Measurements from ENCODE around the gene CFAP46.
A peak's percentile ranks its signal among the peaks of the same experiment; 100 is the strongest.
"Not testable (repeated sequence)": the region's sequence is repeated elsewhere in the genome, so short reads cannot be mapped to it uniquely, and the experiment has no call there.

The CFAP46 gene

GRCh38 chr10:132840698-132841614 is 101.4 kb downstream of the CFAP46 start:
- DNase-seq, result no peak

DNA sequence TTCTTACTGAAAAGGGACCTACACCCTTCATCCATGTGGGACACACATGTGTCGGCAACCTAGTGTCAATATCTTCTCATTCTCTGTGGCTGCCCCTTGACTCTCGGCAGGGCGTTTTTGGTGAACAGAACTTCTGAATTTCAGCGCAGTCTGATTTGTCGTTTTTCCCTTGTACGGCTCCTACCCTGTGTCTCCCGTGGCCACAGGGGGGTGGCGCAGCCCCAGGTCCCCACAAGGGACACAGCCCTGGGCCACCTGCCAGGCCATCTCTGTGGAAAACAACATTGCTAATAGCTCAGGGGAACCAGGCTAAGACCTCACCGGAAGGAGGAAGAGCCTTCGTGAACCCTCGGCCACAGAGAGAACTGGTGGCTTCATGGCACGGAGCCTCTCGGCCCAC is 103.3 kb downstream of the CFAP46 start:
- no peak for DNase-seq

DNA sequence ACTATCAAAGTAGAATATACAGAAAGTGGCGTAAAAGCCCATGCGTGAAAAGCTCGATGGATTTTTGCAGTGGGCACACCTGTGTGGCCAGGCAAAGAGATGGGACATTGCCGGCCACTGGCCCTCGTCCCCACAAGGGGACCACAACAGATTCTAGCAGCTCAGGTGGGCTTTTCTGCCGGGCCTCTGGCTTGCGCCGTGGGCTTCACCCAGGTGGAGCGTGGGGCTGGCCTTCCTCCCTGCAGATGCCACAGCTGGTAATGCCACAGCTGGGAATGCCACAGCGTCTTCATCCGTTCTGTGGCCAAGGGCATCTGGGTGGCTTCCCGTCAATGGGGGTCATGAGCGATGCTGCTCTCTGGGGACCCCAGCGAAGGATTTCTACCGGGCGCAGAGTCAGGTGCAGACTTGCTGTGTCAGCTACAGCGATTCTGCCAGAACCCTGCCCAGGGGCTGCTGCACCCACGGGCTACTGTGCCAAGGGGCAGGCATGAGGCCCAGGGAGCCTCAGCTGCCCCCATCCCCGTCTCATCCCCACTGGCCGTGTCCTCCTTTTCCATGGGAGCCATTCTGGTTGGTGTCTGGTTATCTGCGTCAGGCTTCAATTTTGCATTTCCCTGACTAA is 103.9 kb downstream of the CFAP46 start:
- no peak for DNase-seq

- DNase-seq, result no peak
Observed at GRCh38 chr10:132837905-132838304, 104.5 kb downstream of the CFAP46 start.

- peak; percentile 65 for DNase-seq
Observed at GRCh38 chr10:132836832-132837540, 105.4 kb downstream of the CFAP46 start.

- no peak for DNase-seq
Observed at GRCh38 chr10:132836248-132836831, 106.0 kb downstream of the CFAP46 start.

DNA sequence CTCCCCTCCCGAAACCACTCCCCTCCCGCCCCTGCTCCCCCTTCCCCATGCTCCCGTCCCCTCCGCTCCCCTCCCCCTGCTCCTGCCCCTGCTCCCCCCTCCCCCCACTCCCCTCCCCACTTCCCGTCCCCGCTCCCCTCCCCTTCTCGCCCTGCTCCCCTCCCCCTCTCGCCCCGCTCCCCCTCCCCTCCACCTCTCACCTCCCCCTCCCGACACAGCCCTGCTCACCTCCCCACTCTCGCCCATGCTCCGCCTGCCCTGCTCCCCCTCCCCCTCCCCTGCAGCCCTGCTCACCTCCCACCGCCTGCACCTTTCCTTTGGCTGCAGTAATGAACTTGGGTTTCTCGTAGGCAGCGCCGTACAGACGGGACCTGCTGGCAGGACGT is 106.5 kb downstream of the CFAP46 start:
- no peak for DNase-seq

GRCh38 chr10:132834891-132835847 is 107.2 kb downstream of the CFAP46 start:
- no peak for DNase-seq

DNA sequence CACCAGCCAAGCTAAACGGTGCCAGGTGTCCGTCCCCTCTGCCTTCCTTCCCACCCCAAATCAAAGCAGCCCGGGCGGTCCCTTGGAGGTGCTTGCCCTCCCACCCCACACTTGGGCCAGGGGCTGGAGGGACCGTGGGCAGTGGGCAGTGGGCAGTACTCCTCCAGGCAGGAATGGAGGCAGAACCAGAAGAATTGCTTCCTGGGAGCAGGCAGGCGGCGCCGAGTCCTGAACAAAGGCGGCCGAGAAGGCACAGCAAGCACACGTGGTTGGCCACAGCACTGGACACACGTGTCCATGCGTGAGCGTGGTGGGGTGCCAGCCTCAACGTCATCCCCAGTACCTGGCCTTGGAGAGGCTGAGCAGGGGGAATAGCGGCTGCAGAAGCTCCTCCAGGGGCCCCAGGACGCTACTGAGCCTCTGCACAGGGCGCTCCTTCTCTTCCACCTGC is 108.0 kb downstream of the CFAP46 start:
- no peak for DNase-seq

- DNase-seq, result no peak
Observed at GRCh38 chr10:132833421-132834111, 108.8 kb downstream of the CFAP46 start.

DNA sequence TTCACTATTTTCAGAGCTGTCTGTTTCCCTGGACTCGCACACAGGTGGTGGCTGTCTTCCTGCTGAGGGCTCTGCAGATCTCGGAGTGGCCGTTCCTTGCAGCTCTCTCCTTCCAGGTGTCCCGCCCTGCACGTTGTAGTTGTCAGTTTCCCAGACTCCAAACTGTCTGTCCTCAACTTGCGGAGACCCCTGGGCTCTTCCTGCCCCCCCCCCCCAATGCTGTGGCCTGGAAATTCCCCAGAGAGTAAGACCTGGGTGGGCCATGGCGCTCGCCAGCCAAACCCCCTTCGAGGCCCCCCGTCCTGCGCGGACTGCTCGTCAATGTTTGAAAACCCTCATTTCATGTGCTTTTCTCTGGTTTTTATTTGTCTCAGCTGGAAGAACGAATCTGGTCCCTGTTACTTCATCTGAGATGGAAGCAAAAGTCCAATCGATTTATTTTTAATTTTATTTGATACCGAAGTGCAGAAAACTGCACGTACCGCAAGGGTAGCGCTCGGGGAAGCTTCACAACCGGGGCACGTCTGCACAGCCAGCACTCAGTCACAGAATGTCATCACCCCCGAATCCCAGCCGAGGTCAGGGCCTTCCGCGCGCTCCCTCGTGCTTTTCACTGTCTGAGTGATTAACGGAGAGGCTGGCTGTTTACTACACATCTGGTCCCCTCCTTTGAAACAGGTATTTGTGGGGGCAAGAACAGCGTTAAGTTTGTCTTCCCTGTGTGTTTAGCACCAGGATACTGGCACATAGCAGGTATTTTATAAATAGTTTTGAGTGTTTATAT is 110.0 kb downstream of the CFAP46 start:
- DNase-seq, result no peak

DNA sequence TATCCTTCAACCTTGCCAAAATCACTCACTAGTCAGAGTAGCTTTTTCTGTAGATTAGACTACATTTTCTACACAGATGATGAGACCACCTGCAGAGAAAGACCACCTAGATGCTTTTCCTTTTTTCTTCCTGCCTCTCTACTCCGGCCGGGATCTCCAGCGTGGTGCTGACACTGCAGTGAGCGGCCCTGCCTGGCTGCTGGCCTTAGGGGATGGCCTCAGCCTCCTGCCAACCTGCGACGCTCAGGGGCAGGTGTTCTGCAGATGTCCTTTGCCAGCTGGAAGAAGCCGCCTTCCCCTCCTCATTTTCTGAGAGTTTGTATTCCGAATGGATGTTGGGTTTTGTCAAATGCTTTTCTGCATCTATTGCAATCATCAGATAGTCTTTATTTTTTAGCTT is 113.0 kb downstream of the CFAP46 start:
- no peak for DNase-seq

DNA sequence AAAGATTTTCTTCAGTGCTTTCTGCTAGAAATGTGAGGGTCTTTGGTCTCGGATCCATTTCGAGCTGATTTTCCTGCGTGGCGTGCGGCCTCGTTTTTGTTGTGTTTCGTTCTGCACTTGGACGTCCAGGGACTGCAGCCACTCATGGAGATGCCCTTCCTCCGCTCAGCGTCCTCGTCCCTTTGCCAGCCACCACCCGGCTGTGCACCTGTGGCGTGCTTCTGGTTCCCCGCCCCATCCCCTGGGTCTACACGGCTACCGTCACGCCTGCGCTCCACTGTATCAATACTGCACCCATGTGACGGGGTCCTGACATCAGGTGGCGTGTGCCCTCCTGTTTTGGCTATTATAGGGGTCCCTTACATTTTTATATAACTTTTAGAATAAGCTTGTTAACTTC is 113.7 kb downstream of the CFAP46 start:
- no peak for DNase-seq

GRCh38 chr10:132827861-132828539 is 114.4 kb downstream of the CFAP46 start:
- no peak for DNase-seq

DNA sequence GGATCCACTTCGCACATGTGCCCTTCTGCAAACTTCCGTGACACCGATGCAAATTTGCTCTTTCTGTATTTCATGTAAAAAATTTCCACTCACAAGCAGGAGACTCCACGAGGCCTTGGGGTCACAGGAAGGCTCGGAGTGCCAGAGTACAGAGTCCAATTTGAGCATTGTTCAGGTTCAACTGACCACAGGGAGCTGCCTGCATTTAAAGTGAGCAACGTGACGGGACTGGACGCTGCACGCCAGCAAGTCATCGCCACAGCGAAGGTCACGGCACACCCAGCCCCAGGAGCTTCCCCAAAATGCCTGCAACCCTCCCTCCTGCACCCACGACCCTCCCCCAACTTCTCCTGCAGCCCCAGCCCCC is 115.0 kb downstream of the CFAP46 start:
- DNase-seq, result no peak

DNA sequence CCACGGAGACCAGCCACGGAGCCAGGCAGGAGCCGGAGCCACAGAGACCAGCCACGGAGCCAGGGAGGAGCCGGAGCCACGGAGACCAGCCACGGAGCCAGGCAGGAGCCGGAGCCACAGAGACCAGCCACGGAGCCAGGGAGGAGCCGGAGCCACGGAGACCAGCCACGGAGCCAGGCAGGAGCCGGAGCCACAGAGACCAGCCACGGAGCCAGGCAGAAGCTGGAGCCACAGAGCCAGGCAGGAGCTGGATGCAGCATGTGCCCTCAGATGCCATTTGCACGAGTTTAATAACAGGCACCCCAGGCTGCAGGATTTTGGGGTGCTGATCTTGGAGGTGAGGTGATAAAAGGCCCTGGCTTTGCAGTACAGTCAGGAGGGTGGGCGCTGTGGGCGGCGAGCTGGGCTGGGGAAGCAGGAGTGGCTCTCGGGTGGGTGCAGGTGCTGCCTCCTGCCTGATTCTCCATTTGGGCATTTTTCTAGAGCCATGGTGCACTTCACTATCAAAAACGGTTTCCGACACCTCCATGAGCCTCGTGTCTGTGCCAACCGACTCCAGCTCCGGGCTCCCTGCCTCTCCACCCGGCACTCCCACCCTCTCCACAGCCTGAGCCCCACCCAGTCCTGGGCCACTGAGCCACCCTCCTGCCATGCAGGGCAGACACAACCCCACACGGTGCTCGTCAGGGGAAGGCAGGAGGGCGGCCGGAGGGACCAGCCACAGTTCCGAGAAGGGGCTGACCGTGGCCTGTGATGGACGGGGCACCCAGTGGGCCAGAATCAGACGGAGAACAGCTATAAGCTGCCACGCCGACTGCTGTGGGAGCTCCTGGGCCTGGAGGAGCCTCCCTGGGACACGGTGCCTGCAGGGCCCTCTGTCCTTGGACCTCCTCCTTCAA is 115.6 kb downstream of the CFAP46 start:
- DNase-seq, result no peak

GRCh38 chr10:132825783-132826523 is 116.4 kb downstream of the CFAP46 start:
- DNase-seq, result not testable (repeated sequence)

GRCh38 chr10:132820056-132820455 is 122.3 kb downstream of the CFAP46 start:
- no peak for DNase-seq
